Effector memory CD4-positive, alpha-beta T cell (primary cell): Measurements from ENCODE around the gene ST3GAL5.

ENCODE experiments used
- DNase-seq, 3 donors: peaks; one replicate each; pipeline ENCODE4 v3.0.0-alpha.2; 2020
- H3K27ac ChIP-seq: 2 replicates; pipeline ENCODE4 v1.7.0; 2013; ENCODE audit warnings: mild to moderate bottlenecking, low read length, moderate library complexity; ENCODE audit not compliant: insufficient read depth, poor library complexity, severe bottlenecking
- H3K27me3 ChIP-seq: replicated peaks from 2 replicates; pipeline ENCODE4 v1.7.0; 2013; ENCODE audit warnings: mild to moderate bottlenecking, low read length; ENCODE audit not compliant: insufficient read depth, control insufficient read depth, poor library complexity, severe bottlenecking
- H3K36me3 ChIP-seq: 2 replicates; pipeline ENCODE4 v1.7.0; 2013; ENCODE audit warnings: mild to moderate bottlenecking, low read length, moderate library complexity; ENCODE audit not compliant: control insufficient read depth, insufficient read depth
- H3K4me1 ChIP-seq: 2 replicates; pipeline ENCODE4 v1.7.0; 2013; ENCODE audit warnings: low read length, mild to moderate bottlenecking; ENCODE audit not compliant: control insufficient read depth, insufficient read depth, poor library complexity, severe bottlenecking
- H3K4me3 ChIP-seq: 2 replicates; pipeline ENCODE4 v1.7.0; 2013; ENCODE audit warnings: low read length, low read depth, mild to moderate bottlenecking; ENCODE audit not compliant: insufficient read depth, poor library complexity, severe bottlenecking
- H3K9me3 ChIP-seq: 2 replicates; pipeline ENCODE4 v1.7.0; 2013; ENCODE audit warnings: mild to moderate bottlenecking, low read length, moderate library complexity; ENCODE audit not compliant: control insufficient read depth

The ST3GAL5 gene

GRCh38 chr2:85792783-85793441, 95.9 kb downstream of the ST3GAL5 start:
- Histone ChIP-seq H3K27ac (no peak overlapping the region), H3K27me3 (no peaks in the 10 kb centered on the region), H3K9me3 (no peaks in the 10 kb centered on the region), H3K36me3 (no peaks in the 10 kb centered on the region), H3K4me3 (no peak overlapping the region), H3K4me1 (no peaks in the 10 kb centered on the region)
- no peak for DNase-seq

GRCh38 chr2:85791704-85792565, 96.9 kb downstream of the ST3GAL5 start:
- Histone ChIP-seq H3K27ac (no peak overlapping the region), H3K36me3 (no peaks in the 10 kb centered on the region), H3K27me3 (no peaks in the 10 kb centered on the region), H3K9me3 (no peaks in the 10 kb centered on the region), H3K4me1 (no peaks in the 10 kb centered on the region), H3K4me3 (no peak overlapping the region)
- DNase-seq = no peak

GRCh38 chr2:85790499-85791188, 98.1 kb downstream of the ST3GAL5 start:
- DNase-seq = no peak
- Histone ChIP-seq H3K27me3 (no peaks in the 10 kb centered on the region), H3K27ac (no peak overlapping the region), H3K4me3 (no peak overlapping the region), H3K36me3 (no peaks in the 10 kb centered on the region), H3K4me1 (no peaks in the 10 kb centered on the region), H3K9me3 (no peaks in the 10 kb centered on the region)

GRCh38 chr2:85790032-85790431, 98.8 kb downstream of the ST3GAL5 start:
- Histone ChIP-seq H3K4me1 (no peaks in the 10 kb centered on the region), H3K36me3 (no peaks in the 10 kb centered on the region), H3K27ac (no peak overlapping the region), H3K4me3 (no peak overlapping the region), H3K9me3 (no peaks in the 10 kb centered on the region), H3K27me3 (no peaks in the 10 kb centered on the region)
- DNase-seq = no peak

- Histone ChIP-seq H3K4me1 (no peaks in the 10 kb centered on the region), H3K27me3 (no peaks in the 10 kb centered on the region), H3K36me3 (no peaks in the 10 kb centered on the region), H3K9me3 (no peaks in the 10 kb centered on the region), H3K4me3 (no peak overlapping the region), H3K27ac (no peak overlapping the region)
- DNase-seq = no peak
Observed at GRCh38 chr2:85789271-85789670, 99.5 kb downstream of the ST3GAL5 start.

- Histone ChIP-seq H3K27me3 (no peaks in the 10 kb centered on the region), H3K27ac (no peak overlapping the region), H3K4me1 (no peaks in the 10 kb centered on the region), H3K9me3 (no peaks in the 10 kb centered on the region), H3K36me3 (no peaks in the 10 kb centered on the region), H3K4me3 (no peak overlapping the region)
- DNase-seq = no peak
Observed at GRCh38 chr2:85788603-85789002, 100.2 kb downstream of the ST3GAL5 start.

GRCh38 chr2:85787981-85788340, 100.8 kb downstream of the ST3GAL5 start:
- Histone ChIP-seq H3K27ac (no peak overlapping the region), H3K27me3 (no peaks in the 10 kb centered on the region), H3K36me3 (no peaks in the 10 kb centered on the region), H3K4me3 (no peak overlapping the region), H3K4me1 (no peaks in the 10 kb centered on the region), H3K9me3 (no peaks in the 10 kb centered on the region)
- no peak for DNase-seq

GRCh38 chr2:85787282-85787980, 101.4 kb downstream of the ST3GAL5 start:
- Histone ChIP-seq H3K4me1 (no peaks in the 10 kb centered on the region), H3K4me3 (no peak overlapping the region), H3K27me3 (no peaks in the 10 kb centered on the region), H3K27ac (no peak overlapping the region), H3K36me3 (no peaks in the 10 kb centered on the region), H3K9me3 (no peaks in the 10 kb centered on the region)
- DNase-seq = no peak
